Measurements from ENCODE around the gene CD19.
"Not testable (repeated sequence)": the region's sequence is repeated elsewhere in the genome, so short reads cannot be mapped to it uniquely, and the experiment has no call there.

Gene CD19

DNA sequence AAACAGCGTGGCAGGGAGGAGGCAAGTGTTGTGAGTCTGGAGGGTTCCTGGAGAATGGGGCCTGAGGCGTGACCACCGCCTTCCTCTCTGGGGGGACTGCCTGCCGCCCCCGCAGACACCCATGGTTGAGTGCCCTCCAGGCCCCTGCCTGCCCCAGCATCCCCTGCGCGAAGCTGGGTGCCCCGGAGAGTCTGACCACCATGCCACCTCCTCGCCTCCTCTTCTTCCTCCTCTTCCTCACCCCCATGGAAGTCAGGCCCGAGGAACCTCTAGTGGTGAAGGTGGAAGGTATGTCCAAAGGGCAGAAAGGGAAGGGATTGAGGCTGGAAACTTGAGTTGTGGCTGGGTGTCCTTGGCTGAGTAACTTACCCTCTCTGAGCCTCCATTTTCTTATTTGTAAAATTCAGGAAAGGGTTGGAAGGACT, at the start of gene CD19:
Gene CD19, plus strand, starts transcription at position 171 of the 425 bp plus-strand sequence. Its CDS starts 30 bp downstream, at position 201.
- DNase-seq (ENCODE audit: low read depth) = no peak

DNA sequence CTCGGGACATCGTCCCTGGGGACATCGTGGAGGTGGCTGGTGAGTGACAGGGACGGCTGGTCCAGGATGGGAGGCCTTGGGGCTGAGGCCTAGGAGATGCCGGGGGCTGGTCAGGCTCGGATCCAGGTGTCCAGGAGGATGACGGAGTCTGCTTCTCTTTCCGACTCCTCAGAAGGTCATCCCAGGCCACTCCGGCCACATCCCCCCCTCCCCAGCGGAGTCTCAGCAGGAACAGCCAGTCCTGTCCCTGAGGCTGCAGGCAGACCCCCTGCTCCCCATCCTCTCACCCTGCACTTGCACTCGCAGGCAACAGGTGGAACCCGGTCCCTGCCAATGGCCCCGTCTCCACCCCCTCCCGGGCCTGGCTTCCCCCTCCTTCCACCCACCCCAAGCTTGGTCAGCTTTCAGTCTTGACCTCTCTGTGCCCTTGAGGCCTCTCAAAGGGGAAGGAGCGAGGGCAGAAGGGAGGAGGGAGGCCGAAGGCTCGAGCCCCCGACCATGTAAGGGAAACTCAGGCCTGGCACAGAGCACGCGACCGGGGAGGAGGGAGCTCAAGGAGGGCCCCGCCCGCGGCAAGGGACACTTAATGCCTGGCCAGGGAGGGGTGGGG, 49.1 kb upstream of the CD19 start:
- DNase-seq (ENCODE audit: low read depth) = no peak

DNA sequence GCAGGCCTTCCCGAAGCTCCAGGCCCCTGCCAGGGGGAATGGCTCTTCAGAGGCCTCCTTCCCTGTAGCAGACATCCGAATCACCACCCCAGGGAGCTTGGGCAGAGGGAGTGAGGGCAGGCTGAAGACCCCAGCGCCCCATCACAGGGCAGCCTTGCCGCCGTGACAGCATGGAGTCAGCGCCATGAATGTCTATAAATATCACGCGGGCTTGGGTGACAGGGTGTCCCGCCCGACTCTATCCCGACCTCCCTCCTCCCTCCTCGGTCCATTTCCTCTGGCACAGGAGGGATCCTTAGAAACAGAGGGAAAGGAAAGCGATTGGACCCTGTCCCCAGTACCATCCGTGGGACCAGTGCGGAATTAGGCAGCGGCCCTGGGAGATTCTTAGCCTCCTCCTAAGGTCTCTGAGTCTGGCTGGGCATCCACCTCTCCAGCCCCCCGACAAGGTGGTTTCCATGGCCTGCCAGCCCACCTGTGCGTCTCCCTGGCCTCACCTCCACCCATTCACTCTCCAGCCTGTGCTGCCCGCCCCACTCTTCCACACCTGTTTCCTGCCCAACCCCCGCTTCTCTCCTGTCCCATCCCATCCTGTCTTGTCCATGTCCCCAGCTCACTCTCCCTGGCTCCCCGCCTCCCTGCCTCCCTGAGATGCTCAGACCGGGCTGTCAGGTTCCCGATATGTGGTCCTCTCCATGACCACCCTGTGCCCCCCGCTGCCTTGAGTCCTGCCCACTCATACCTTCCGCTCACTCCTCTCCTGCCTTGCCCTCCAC, 48.4 kb upstream of the CD19 start:
- no peak for DNase-seq (ENCODE audit: low read depth)

DNA sequence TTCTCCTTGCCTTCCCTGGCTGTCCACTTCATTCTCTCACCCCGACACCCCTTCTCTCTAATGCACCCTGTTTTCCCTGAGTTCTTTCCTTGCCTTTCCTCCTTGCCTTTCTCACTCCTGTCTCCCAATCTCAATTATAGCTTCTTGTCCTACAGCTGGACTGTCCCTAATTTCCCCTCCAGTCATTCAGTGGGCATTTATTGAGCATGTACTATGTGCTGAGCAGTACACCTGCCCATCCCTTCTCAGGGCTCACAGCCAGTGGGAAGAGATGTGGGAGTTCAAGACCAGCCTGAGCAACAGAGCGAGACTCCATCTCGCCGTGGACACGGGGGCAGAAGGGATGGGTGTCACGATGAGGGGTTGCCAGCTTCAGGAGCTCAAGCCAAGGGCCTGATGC, 47.7 kb upstream of the CD19 start:
- DNase-seq (ENCODE audit: low read depth) = no peak

DNA sequence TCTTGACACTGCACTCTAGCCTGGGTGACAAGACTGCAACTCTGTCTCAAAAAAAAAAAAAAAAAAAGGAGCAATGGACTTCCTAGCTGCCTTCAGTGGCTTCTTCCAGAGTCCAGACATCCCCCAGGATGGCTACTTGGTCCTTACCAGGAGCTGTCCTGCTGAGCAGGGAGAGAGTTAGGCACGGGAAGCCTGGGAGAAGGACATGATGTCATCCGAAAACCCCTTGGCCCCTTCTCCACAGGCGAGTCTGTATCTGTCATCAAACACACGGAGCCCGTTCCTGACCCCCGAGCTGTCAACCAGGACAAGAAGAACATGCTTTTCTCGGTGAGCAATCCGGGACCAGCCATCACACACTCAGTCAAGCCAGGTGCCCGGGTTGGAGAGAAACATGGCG, 44.8 kb upstream of the CD19 start:
- no peak for DNase-seq (ENCODE audit: low read depth)

DNA sequence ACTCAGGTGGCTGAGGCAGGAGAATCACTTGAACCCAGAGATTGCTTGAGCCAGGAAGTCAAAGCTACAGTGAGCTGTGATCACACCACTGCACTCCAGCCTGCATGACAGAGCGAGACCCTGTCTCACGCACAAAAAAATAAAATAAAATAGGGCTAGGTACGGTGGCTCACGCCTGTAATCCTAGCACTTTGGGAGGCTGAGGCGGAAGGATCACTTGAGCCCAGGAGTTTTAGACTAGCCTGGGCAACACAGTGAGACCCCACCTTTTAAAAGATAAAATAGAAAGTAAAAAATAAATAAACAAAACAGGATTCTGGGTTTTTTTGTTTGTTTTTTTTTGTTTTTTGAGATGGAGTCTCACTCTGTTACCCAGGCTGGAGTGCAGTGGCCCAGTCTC, 41.4 kb upstream of the CD19 start:
- not testable (repeated sequence) for DNase-seq (ENCODE audit: low read depth)

GRCh38 chr16:28891964-28892890, 39.5 kb upstream of the CD19 start:
- no peak for DNase-seq (ENCODE audit: low read depth)

DNA sequence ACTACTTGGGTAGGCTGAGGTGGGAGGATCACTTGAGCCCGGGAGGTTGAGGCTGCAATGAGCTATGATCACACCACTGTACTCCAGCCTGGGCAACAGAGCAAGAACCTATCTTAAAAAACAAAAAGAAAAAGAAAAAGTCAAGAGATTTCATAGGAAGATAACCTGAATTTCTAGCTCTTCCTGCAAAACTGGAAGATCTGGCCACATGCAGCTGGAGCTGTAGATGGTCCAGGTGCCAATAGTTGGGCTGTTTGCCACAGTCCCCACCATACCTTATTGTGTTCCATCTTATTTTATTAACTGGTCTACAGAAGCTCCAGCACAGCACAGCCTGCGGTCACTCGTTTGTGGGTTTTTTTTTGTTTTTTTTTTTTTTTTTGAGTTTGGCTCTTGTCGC, 38.5 kb upstream of the CD19 start:
- no peak for DNase-seq (ENCODE audit: low read depth)

- DNase-seq (ENCODE audit: low read depth) = no peak
Observed at GRCh38 chr16:28895609-28896008, 36.2 kb upstream of the CD19 start.

- DNase-seq (ENCODE audit: low read depth) = no peak
Observed at GRCh38 chr16:28897826-28898225, 33.9 kb upstream of the CD19 start.

DNA sequence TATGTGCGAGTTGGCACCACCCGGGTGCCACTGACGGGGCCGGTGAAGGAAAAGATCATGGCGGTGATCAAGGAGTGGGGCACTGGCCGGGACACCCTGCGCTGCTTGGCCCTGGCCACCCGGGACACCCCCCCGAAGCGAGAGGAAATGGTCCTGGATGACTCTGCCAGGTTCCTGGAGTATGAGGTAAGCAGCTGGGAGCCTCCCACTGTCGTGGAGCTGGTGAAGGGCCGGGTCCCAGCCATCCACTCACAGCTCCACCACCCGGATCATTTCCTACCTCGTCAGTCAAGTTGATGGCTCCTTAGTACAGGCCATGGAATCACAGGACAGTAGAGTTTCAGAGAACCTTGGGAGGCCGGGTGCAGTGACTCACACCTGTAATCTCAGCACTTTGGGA, 33.5 kb upstream of the CD19 start:
- DNase-seq (ENCODE audit: low read depth) = no peak

DNA sequence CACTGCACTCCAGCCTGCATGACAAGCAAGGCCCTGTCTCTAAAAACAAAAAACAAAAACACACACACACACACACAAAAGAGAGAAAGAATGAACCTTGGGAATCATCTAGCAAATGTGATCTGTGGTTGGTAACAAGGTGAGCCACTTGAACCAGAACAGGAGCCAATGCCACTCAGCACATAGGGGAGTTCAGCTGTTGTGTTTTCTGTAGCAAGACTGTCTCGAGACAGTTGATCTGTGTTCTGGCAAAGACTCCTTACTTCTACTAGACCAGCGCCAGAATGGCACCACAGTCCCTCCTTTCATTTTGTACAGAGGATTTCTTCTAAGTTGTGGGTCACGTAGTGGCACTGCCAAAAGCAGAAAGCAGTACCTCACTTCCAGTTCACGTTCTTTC, 32.8 kb upstream of the CD19 start:
- no peak for DNase-seq (ENCODE audit: low read depth)

- no peak for DNase-seq (ENCODE audit: low read depth)
Observed at GRCh38 chr16:28899882-28900590, 31.7 kb upstream of the CD19 start.

DNA sequence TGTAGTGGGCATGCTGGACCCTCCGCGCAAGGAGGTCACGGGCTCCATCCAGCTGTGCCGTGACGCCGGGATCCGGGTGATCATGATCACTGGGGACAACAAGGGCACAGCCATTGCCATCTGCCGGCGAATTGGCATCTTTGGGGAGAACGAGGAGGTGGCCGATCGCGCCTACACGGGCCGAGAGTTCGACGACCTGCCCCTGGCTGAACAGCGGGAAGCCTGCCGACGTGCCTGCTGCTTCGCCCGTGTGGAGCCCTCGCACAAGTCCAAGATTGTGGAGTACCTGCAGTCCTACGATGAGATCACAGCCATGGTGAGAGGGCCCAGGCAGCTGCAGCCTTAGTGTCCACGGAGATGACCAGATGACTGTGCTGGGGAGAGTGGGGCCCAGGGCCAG, 31.2 kb upstream of the CD19 start:
- no peak for DNase-seq (ENCODE audit: low read depth)

- DNase-seq (ENCODE audit: low read depth) = no peak
Observed at GRCh38 chr16:28901862-28902261, 29.9 kb upstream of the CD19 start.

- DNase-seq (ENCODE audit: low read depth) = no peak
Observed at GRCh38 chr16:28902909-28903308, 28.9 kb upstream of the CD19 start.

- no peak for DNase-seq (ENCODE audit: low read depth)
Observed at GRCh38 chr16:28903344-28904042, 28.3 kb upstream of the CD19 start.

GRCh38 chr16:28904363-28904762, 27.4 kb upstream of the CD19 start:
- no peak for DNase-seq (ENCODE audit: low read depth)

- no peak for DNase-seq (ENCODE audit: low read depth)
Observed at GRCh38 chr16:28904828-28905227, 26.9 kb upstream of the CD19 start.

DNA sequence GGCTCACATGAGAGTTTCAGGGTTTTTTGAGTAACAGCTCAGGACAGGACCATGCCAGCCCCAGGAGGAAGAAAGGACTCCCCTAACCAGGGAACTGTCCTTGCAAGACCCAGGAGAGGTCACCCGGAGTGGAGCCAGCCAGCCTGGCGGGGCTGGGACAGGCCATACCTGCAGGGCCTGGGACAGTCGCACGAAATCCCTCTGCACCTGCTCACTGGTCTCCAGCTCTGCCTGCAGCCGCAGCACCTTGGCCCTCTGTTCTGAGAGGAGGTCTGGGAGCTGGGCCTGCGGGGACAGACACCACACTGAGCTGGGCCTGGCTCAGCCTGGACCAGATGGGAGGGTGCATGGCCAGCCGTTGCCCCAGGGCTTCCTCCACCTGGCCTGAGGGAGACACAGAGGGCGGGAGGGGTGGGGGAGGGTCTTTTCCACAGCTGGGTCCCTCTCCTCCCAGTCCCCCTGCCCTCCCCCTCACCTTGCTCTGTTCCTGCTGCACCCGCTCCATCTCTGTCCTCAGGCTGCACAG, 26.5 kb upstream of the CD19 start:
- no peak for DNase-seq (ENCODE audit: low read depth)

DNA sequence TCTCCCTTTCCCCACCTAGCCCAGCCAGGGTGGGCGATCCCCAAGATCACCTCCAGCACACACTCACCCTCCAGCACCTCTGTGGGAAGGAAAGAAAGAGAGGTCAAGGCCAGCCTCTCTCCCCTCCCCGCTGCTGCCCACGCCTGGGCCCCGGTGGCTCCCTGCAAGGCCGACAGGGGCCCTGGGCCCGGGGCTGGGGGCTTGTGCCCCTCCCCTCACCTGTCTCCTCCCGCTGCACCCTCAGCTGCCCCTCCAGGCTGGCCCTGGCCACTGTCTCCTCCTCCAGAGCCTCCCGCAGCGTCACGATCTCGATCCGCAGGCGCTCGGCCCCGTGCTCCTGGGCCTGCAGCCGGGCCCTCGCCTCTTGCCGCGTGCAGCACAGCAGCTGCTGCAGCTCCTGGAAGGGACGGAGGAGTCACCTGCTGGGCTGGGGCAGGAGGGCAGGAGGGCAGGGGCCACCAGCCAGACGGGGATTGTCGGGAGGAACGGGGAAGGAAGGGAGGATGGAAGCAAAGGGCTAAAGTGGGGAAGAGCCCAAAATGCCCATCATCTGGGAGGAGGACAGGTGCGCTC, 25.9 kb upstream of the CD19 start:
- no peak for DNase-seq (ENCODE audit: low read depth)
